Measurements from ENCODE around the gene RAB11FIP4. TPM values are rescaled to one million over a fixed set of nuclear protein-coding genes. Genes with fewer than 3 reads are reported as not detected.

RAB11FIP4 gene
- total RNA-seq, 1 donor from 2014 or later: 32.4 TPM

GRCh38 chr17:31586946-31587345 is 195.5 kb downstream of the RAB11FIP4 start:
- Mint-ChIP-seq H3K4me3 (no peak overlapping the region), H3K27me3 (no peaks in the 10 kb centered on the region), H3K27ac (no peak overlapping the region), H3K9me3 (no peaks in the 10 kb centered on the region), H3K4me1 (ENCODE audit: unreplicated experiment) (no peaks in the 10 kb centered on the region), H3K36me3 (no peaks in the 10 kb centered on the region)
- DNase-seq (ENCODE audit: extremely low spot score, unreplicated experiment): no peak
- no peak for TF ChIP-seq CTCF (conservative IDR thresholded peaks at IDR 0.05)

DNA sequence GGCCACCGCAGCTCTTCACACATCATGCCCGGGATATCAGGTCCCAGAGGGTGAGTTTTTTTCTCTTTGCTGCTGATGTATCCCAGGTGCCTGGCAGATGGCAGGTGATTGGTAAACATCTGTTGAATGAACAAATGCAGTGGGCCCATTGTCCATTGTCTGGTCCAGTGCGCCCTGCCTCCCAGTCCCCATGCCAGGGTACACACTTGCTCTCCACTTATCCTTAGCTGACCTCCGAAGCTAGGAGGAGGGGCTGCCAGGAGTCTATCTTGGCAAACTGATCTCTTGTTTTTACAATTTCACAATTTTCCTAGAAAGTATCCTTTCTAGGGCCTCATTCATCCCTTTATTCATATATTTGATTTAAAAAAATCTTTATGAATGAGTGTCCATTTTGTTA is 196.0 kb downstream of the RAB11FIP4 start:
- TF ChIP-seq CTCF (conservative IDR thresholded peaks at IDR 0.05): no peak
- Mint-ChIP-seq H3K36me3 (no peaks in the 10 kb centered on the region), H3K9me3 (no peaks in the 10 kb centered on the region), H3K27ac (no peak overlapping the region), H3K4me1 (ENCODE audit: unreplicated experiment) (no peaks in the 10 kb centered on the region), H3K27me3 (no peaks in the 10 kb centered on the region), H3K4me3 (no peak overlapping the region)
- no peak for DNase-seq (ENCODE audit: extremely low spot score, unreplicated experiment)

Small RNAs within 50 kb of the gene (microRNA-seq; reads per million reads assigned to microRNA genes)
- gene MIR193A (128 reads per million, percentile 66 among the genes with 10 or more reads in this experiment), gene MIR365B (2.8 reads per million, percentile 3 among the genes with 10 or more reads in this experiment), gene MIR4725 (3.6 reads per million, percentile 9 among the genes with 10 or more reads in this experiment)

Other genes with a start within 250 kb of the RAB11FIP4 start
- gene OMG, start 94.4 kb upstream of the RAB11FIP4 start, total RNA-seq (ENCODE audit: low replicate concordance): not detected in 2 replicates
- gene EVI2B, start 77.6 kb upstream of the RAB11FIP4 start, total RNA-seq (ENCODE audit: low replicate concordance): not detected in 2 replicates
- not detected in 2 replicates for gene EVI2A, start 70.1 kb upstream of the RAB11FIP4 start, total RNA-seq (ENCODE audit: low replicate concordance)